ENCODE results near the gene MED15. TPM values are rescaled to one million over a fixed set of nuclear protein-coding genes. Genes with fewer than 3 reads are reported as not detected.
"Not testable (repeated sequence)": the region's sequence is repeated elsewhere in the genome, so short reads cannot be mapped to it uniquely, and the experiment has no call there.

The MED15 gene
- total RNA-seq, 1 experiment from 2014 or later: 94.7 TPM

DNA sequence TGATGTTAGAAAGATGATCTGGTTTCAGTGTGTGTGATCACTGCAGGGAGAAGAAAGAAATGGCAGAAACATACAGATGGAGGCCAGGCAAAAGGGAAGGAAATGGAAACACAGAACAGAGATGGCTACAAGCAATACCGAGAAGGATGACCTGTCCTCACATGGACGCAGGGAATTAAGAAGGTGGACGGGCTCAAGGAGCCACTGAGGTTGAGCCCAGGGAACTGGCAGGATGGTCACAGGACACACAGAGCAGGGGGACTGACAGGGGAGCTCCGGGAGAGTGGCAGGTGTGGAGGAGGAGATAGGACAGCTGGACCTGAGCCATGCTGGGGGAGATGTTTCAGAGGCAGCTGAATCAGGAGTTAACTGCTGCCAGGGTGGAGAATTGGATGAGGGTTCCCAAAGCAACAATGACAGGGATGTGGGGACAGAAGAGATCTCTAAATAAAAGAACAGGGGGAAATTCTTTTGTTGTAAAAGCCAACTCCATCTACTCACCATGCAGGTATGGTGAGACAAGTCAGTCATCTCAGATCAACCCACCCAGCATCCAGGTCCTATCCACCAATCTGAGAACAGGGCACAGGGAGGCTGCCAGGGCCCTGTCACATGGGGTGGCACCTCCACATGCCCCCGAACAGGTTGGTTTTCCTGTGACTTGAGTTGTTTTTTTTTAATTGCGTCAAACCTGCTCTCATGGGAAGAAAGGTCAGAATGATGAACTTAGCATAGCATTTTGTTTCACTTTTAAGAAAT, 38.1 kb upstream of the MED15 start:
- no peak overlapping the region for H3K4me3 ChIP-seq (ENCODE audit: low read depth, low read length)
- POLR2A ChIA-PET: no interaction called here
- H3K4me1 ChIP-seq: no peaks in the 10 kb centered on the region
- H3K9me3 Mint-ChIP-seq (ENCODE audit: unreplicated experiment): no peaks in the 10 kb centered on the region
- no peak overlapping the region for H3K27ac Mint-ChIP-seq (ENCODE audit: unreplicated experiment)
- no peak overlapping the region for H3K4me3 Mint-ChIP-seq (ENCODE audit: unreplicated experiment)
- no peak for DNase-seq
- H3K9me3 ChIP-seq: no peaks in the 10 kb centered on the region
- no peaks in the 10 kb centered on the region for H3K27me3 Mint-ChIP-seq (ENCODE audit: insufficient read depth, unreplicated experiment)
- intact Hi-C loops (cut with micrococcal nuclease; ENCODE audit: unreplicated experiment): no loop called here
- H3K27me3 ChIP-seq (replicated peaks; ENCODE audit: control insufficient read depth, insufficient read depth, low read length): no peaks in the 10 kb centered on the region
- H3K4me1 Mint-ChIP-seq (ENCODE audit: low read depth, unreplicated experiment): no peaks in the 10 kb centered on the region
- TF ChIP-seq, protein P1, sequence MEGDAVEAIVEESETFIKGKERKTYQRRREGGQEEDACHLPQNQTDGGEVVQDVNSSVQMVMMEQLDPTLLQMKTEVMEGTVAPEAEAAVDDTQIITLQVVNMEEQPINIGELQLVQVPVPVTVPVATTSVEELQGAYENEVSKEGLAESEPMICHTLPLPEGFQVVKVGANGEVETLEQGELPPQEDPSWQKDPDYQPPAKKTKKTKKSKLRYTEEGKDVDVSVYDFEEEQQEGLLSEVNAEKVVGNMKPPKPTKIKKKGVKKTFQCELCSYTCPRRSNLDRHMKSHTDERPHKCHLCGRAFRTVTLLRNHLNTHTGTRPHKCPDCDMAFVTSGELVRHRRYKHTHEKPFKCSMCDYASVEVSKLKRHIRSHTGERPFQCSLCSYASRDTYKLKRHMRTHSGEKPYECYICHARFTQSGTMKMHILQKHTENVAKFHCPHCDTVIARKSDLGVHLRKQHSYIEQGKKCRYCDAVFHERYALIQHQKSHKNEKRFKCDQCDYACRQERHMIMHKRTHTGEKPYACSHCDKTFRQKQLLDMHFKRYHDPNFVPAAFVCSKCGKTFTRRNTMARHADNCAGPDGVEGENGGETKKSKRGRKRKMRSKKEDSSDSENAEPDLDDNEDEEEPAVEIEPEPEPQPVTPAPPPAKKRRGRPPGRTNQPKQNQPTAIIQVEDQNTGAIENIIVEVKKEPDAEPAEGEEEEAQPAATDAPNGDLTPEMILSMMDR (IDR thresholded peaks at IDR 0.05; ENCODE audit: insufficient read depth in 1 of 2, low read depth in 1 of 2, low read length in 1 of 2, severe bottlenecking in 1 of 2, unreplicated experiment in 1 of 2): no peak
- H3K36me3 ChIP-seq (ENCODE audit: control insufficient read depth, insufficient read depth, low read length): no peaks in the 10 kb centered on the region
- peaks cover 18% of the 10 kb centered on the region for H3K36me3 Mint-ChIP-seq (ENCODE audit: insufficient read depth, unreplicated experiment)
- no TSS peak for BruUV-seq (replicated peaks)
- CTCF ChIA-PET: no interaction called here

DNA sequence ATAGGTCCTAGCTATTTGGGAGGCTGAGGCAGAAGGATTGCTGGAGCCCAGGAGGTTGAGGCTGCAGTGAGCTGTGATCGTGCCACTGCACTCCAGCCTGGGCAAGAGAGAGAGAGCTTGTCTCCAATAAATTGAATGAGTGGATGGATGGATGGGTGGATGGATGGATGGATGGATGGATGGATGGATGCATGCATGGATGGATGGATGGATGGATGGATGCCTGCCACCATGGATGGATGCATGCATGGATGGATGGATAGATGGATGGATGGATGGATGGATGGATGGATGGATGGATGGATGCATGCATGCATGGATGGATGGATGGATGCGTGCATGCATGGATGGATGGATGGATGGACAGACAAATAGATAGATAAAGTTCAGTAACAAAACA, 36.9 kb upstream of the MED15 start:
- BruUV-seq (replicated peaks); H3K4me3 Mint-ChIP-seq (ENCODE audit: unreplicated experiment); CTCF ChIA-PET; intact Hi-C loops (cut with micrococcal nuclease; ENCODE audit: unreplicated experiment); DNase-seq; H3K27ac Mint-ChIP-seq (ENCODE audit: unreplicated experiment); H3K4me1 Mint-ChIP-seq (ENCODE audit: low read depth, unreplicated experiment); H3K4me1 ChIP-seq; H3K9me3 ChIP-seq; H3K27me3 Mint-ChIP-seq (ENCODE audit: insufficient read depth, unreplicated experiment); POLR2A ChIA-PET; H3K36me3 ChIP-seq (ENCODE audit: control insufficient read depth, insufficient read depth, low read length); H3K9me3 Mint-ChIP-seq (ENCODE audit: unreplicated experiment); H3K27me3 ChIP-seq (replicated peaks; ENCODE audit: control insufficient read depth, insufficient read depth, low read length); H3K4me3 ChIP-seq (ENCODE audit: low read depth, low read length): not testable (repeated sequence)
- peaks cover 18% of the 10 kb centered on the region for H3K36me3 Mint-ChIP-seq (ENCODE audit: insufficient read depth, unreplicated experiment)

DNA sequence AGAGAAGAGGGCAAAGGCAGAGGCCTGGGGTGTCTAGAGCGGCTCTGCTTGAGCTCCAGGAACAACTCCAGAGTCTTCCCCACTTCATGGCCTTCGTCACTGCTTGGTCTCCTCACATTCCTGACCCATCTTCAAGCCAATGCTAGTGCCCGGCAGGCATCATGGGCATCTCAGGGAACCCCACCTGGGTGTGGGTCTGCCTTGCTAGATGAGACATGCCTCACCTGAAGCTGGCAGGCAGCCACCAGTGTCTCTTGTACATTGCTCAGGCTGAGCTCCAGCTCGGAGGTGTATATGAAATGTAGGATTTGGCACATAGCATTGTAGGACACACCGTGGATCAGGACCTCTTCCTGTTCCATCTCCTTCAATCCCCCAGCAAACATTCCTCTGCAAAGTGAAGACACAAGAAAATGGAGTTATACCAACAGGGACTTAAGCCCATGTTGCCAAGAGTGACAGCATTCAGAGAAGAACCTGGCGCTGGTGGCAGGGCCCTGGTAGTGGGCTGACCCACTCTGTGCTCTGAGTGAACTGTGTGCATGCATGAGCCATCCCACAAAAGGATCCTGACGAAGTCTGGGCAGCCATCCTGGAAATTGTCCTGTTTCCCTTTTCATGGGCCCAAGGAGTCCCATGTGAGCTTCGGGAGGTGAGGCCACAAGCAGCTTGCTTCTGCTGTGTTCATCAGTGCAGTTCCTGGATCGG, 36.1 kb upstream of the MED15 start:
- intact Hi-C loops (cut with micrococcal nuclease; ENCODE audit: unreplicated experiment): no loop called here
- no TSS peak for BruUV-seq (replicated peaks)
- H3K9me3 ChIP-seq: no peaks in the 10 kb centered on the region
- Mint-ChIP-seq H3K27me3 (ENCODE audit: insufficient read depth, unreplicated experiment) (no peaks in the 10 kb centered on the region), H3K27ac (ENCODE audit: unreplicated experiment) (no peak overlapping the region), H3K9me3 (ENCODE audit: unreplicated experiment) (no peaks in the 10 kb centered on the region), H3K36me3 (ENCODE audit: insufficient read depth, unreplicated experiment) (peaks cover 18% of the 10 kb centered on the region), H3K4me3 (ENCODE audit: unreplicated experiment) (no peak overlapping the region), H3K4me1 (ENCODE audit: low read depth, unreplicated experiment) (no peaks in the 10 kb centered on the region)
- TF ChIP-seq, protein P1 (IDR thresholded peaks at IDR 0.05; ENCODE audit: insufficient read depth in 1 of 2, low read depth in 1 of 2, low read length in 1 of 2, severe bottlenecking in 1 of 2, unreplicated experiment in 1 of 2): no peak
- H3K36me3 ChIP-seq (ENCODE audit: control insufficient read depth, insufficient read depth, low read length): no peaks in the 10 kb centered on the region
- H3K4me3 ChIP-seq (ENCODE audit: low read depth, low read length): no peak overlapping the region
- H3K4me1 ChIP-seq: no peaks in the 10 kb centered on the region
- ChIA-PET POLR2A (no interaction called here), CTCF (no interaction called here)
- no peaks in the 10 kb centered on the region for H3K27me3 ChIP-seq (replicated peaks; ENCODE audit: control insufficient read depth, insufficient read depth, low read length)
- no peak for DNase-seq

Measured in Caco-2 (cell line).